Activated CD4-positive, alpha-beta T cell treated with anti-CD3 and anti-CD28 coated beads for 36 hours (primary cell): ENCODE results near the gene KCNC1. TPM values are rescaled to one million over a fixed set of nuclear protein-coding genes. Genes with fewer than 3 reads are reported as not detected.

ENCODE experiments used
- ATAC-seq: fragments of 200-7000 bp; cut with Tn5 transposase; one replicate; pipeline ENCODE4 v1.10.0; 2021; ENCODE audit warnings: mild to moderate bottlenecking, moderate library complexity
- CTCF ChIA-PET: fragments of 350-600 bp; sonication (Branson Sonifier 250); formaldehyde crosslinking; loops from one replicate; lab custom pipeline; 2021; ENCODE audit warnings: antibody characterized with exemption; lab: Charles Lee
- POLR2A ChIA-PET: fragments of 350-600 bp; sonication (Branson Sonifier 250); formaldehyde crosslinking; loops from one replicate; lab custom pipeline; 2021; ENCODE audit warnings: antibody characterized with exemption, inconsistent platforms; lab: Charles Lee
- DNase-seq: peaks from one replicate; pipeline ENCODE4 v3.0.0-alpha.2; 2020
- H3K27ac Mint-ChIP-seq: one replicate; pipeline ENCODE4 v1.8.0; 2021; ENCODE audit warnings: mixed read lengths
- H3K27me3 Mint-ChIP-seq: one replicate; pipeline ENCODE4 v1.8.0; 2021; ENCODE audit warnings: mixed read lengths
- H3K36me3 Mint-ChIP-seq: one replicate; pipeline ENCODE4 v1.8.0; 2021; ENCODE audit warnings: low read depth, mixed read lengths
- H3K4me1 Mint-ChIP-seq: one replicate; pipeline ENCODE4 v1.8.0; 2021; ENCODE audit warnings: mixed read lengths
- H3K4me3 Mint-ChIP-seq: one replicate; pipeline ENCODE4 v1.8.0; 2021; ENCODE audit warnings: mild to moderate bottlenecking, moderate library complexity, mixed read lengths
- H3K9me3 Mint-ChIP-seq: one replicate; pipeline ENCODE4 v1.8.0; 2021; ENCODE audit warnings: low read depth, mixed read lengths
- intact Hi-C, 2 experiments: fragments of 100-400 bp; cut with DNase I in 1 of 2; cut with micrococcal nuclease in 1 of 2; formaldehyde crosslinking; loops; one replicate each; pipeline versions ENCODE4 v1.14.2 to v1.15.1; 2022 to 2024; cut with DNase I, micrococcal nuclease
- total RNA-seq, 2 experiments: library from RNA; stranded (reverse); gene quantifications; one replicate each; pipeline ENCODE4 v1.2.3, GENCODE V29; 2021

The KCNC1 gene
- total RNA-seq, 2 experiments from 2014 or later: not detected

GRCh38 chr11:17763244-17763643 lies 28.7 kb downstream of the KCNC1 start:
- intact Hi-C loops: no loop called here
- Mint-ChIP-seq H3K27ac (no peak overlapping the region), H3K4me1 (peaks cover 2% of the 10 kb centered on the region), H3K36me3 (no peaks in the 10 kb centered on the region), H3K4me3 (no peak overlapping the region), H3K9me3 (no peaks in the 10 kb centered on the region), H3K27me3 (peaks cover 3% of the 10 kb centered on the region)
- CTCF ChIA-PET: no interaction called here
- POLR2A ChIA-PET: no interaction called here
- DNase-seq (no peak), ATAC-seq (no peak)

GRCh38 chr11:17763703-17764102 lies 29.1 kb downstream of the KCNC1 start:
- Mint-ChIP-seq H3K4me3 (no peak overlapping the region), H3K27me3 (peaks cover 3% of the 10 kb centered on the region), H3K27ac (no peak overlapping the region), H3K4me1 (peaks cover 2% of the 10 kb centered on the region), H3K9me3 (no peaks in the 10 kb centered on the region), H3K36me3 (no peaks in the 10 kb centered on the region)
- ChIA-PET POLR2A (no interaction called here), CTCF (no interaction called here)
- intact Hi-C loops: no loop called here
- DNase-seq (no peak), ATAC-seq (no peak)

- ATAC-seq (no peak), DNase-seq (no peak)
- Mint-ChIP-seq H3K27me3 (peaks cover 3% of the 10 kb centered on the region), H3K27ac (no peak overlapping the region), H3K36me3 (no peaks in the 10 kb centered on the region), H3K4me1 (peaks cover 2% of the 10 kb centered on the region), H3K4me3 (no peak overlapping the region), H3K9me3 (no peaks in the 10 kb centered on the region)
- POLR2A ChIA-PET: no interaction called here
- CTCF ChIA-PET: no interaction called here
- intact Hi-C loops: no loop called here
Observed at GRCh38 chr11:17764446-17765218, 30.1 kb downstream of the KCNC1 start.

GRCh38 chr11:17765356-17766072 lies 30.9 kb downstream of the KCNC1 start:
- H3K9me3 Mint-ChIP-seq: no peaks in the 10 kb centered on the region
- H3K4me1 Mint-ChIP-seq: no peaks in the 10 kb centered on the region
- peaks cover 3% of the 10 kb centered on the region for H3K27me3 Mint-ChIP-seq
- intact Hi-C loops: no loop called here
- DNase-seq (no peak), ATAC-seq (no peak)
- H3K27ac Mint-ChIP-seq: no peak overlapping the region
- ChIA-PET POLR2A (no interaction called here), CTCF (no interaction called here)
- H3K36me3 Mint-ChIP-seq: no peaks in the 10 kb centered on the region
- no peak overlapping the region for H3K4me3 Mint-ChIP-seq

- Mint-ChIP-seq H3K27ac (no peak overlapping the region), H3K9me3 (no peaks in the 10 kb centered on the region), H3K4me3 (no peak overlapping the region), H3K4me1 (no peaks in the 10 kb centered on the region), H3K27me3 (peaks cover 3% of the 10 kb centered on the region), H3K36me3 (no peaks in the 10 kb centered on the region)
- intact Hi-C loops: no loop called here
- ATAC-seq (no peak), DNase-seq (no peak)
- CTCF ChIA-PET: no interaction called here
- POLR2A ChIA-PET: no interaction called here
Observed at GRCh38 chr11:17766073-17766359, 31.4 kb downstream of the KCNC1 start.

- no peak overlapping the region for H3K27ac Mint-ChIP-seq
- no peaks in the 10 kb centered on the region for H3K36me3 Mint-ChIP-seq
- POLR2A ChIA-PET: no interaction called here
- no peaks in the 10 kb centered on the region for H3K9me3 Mint-ChIP-seq
- CTCF ChIA-PET: interaction anchor here (0.7 kb wide), 1 partner anchor 222 kb away, joined by 4 read pairs; no protein-coding TSS in a partner anchor
- intact Hi-C loops: no loop called here
- no peaks in the 10 kb centered on the region for H3K4me1 Mint-ChIP-seq
- no peak overlapping the region for H3K4me3 Mint-ChIP-seq
- DNase-seq (no peak), ATAC-seq (no peak)
- H3K27me3 Mint-ChIP-seq: peaks cover 3% of the 10 kb centered on the region
Observed at GRCh38 chr11:17766590-17766989, 32.0 kb downstream of the KCNC1 start.

- Mint-ChIP-seq H3K36me3 (no peaks in the 10 kb centered on the region), H3K27ac (no peak overlapping the region), H3K4me1 (no peaks in the 10 kb centered on the region), H3K9me3 (no peaks in the 10 kb centered on the region), H3K4me3 (no peak overlapping the region), H3K27me3 (peaks cover 3% of the 10 kb centered on the region)
- intact Hi-C loops: no loop called here
- CTCF ChIA-PET: interaction anchor here (0.6 to 0.7 kb wide), 2 partner anchors 221 to 530 kb away, joined by 3 to 4 read pairs; no protein-coding TSS in a partner anchor
- DNase-seq (no peak), ATAC-seq (no peak)
- POLR2A ChIA-PET: no interaction called here
Observed at GRCh38 chr11:17767301-17767885, 32.8 kb downstream of the KCNC1 start.

GRCh38 chr11:17767914-17768313 lies 33.3 kb downstream of the KCNC1 start:
- H3K36me3 Mint-ChIP-seq: no peaks in the 10 kb centered on the region
- CTCF ChIA-PET: no interaction called here
- POLR2A ChIA-PET: no interaction called here

GRCh38 chr11:17768547-17768946 lies 34.0 kb downstream of the KCNC1 start:
- Mint-ChIP-seq H3K27ac (no peak overlapping the region), H3K4me1 (no peaks in the 10 kb centered on the region), H3K9me3 (no peaks in the 10 kb centered on the region), H3K27me3 (peaks cover 3% of the 10 kb centered on the region), H3K36me3 (no peaks in the 10 kb centered on the region), H3K4me3 (no peak overlapping the region)
- ChIA-PET POLR2A (no interaction called here), CTCF (interaction anchor here (0.6 kb wide), 1 partner anchor 37 kb away, joined by 3 read pairs; no protein-coding TSS in a partner anchor)
- ATAC-seq (no peak), DNase-seq (no peak)
- intact Hi-C loops: no loop called here

More at GRCh38 chr11:17767914-17768313, 33.3 kb downstream of the KCNC1 start:
- ATAC-seq (no peak), DNase-seq (no peak)
- H3K4me3 Mint-ChIP-seq: no peak overlapping the region
- H3K27ac Mint-ChIP-seq: no peak overlapping the region
- intact Hi-C loops: no loop called here
- peaks cover 3% of the 10 kb centered on the region for H3K27me3 Mint-ChIP-seq
- no peaks in the 10 kb centered on the region for H3K4me1 Mint-ChIP-seq
- H3K9me3 Mint-ChIP-seq: no peaks in the 10 kb centered on the region

- Mint-ChIP-seq H3K27me3 (peaks cover under 1% of the 10 kb centered on the region), H3K27ac (no peak overlapping the region), H3K36me3 (no peaks in the 10 kb centered on the region), H3K9me3 (no peaks in the 10 kb centered on the region), H3K4me3 (no peak overlapping the region), H3K4me1 (no peaks in the 10 kb centered on the region)
- DNase-seq (no peak), ATAC-seq (no peak)
- intact Hi-C loops: no loop called here
- ChIA-PET CTCF (interaction anchor here (0.6 kb wide), 1 partner anchor 37 kb away, joined by 3 read pairs; no protein-coding TSS in a partner anchor), POLR2A (no interaction called here)
Observed at GRCh38 chr11:17769218-17769617, 34.6 kb downstream of the KCNC1 start.

GRCh38 chr11:17770048-17770652 lies 35.6 kb downstream of the KCNC1 start:
- intact Hi-C loops: no loop called here
- Mint-ChIP-seq H3K27ac (no peak overlapping the region), H3K27me3 (no peaks in the 10 kb centered on the region), H3K9me3 (no peaks in the 10 kb centered on the region), H3K36me3 (no peaks in the 10 kb centered on the region), H3K4me1 (no peaks in the 10 kb centered on the region), H3K4me3 (no peak overlapping the region)
- CTCF ChIA-PET: no interaction called here
- DNase-seq: peak; percentile 39
- POLR2A ChIA-PET: no interaction called here
- no peak for ATAC-seq
